ENCODE results near the gene TRMT5. TPM values are rescaled to one million over a fixed set of nuclear protein-coding genes. Genes with fewer than 3 reads are reported as not detected.

TRMT5 gene
- total and polyA plus RNA-seq, 10 of the 15 experiments (the other 5 are each of a cell fraction or from before 2014, with no cell fraction given), result 6.6 to 13.1 (median 9.4) TPM

DNA sequence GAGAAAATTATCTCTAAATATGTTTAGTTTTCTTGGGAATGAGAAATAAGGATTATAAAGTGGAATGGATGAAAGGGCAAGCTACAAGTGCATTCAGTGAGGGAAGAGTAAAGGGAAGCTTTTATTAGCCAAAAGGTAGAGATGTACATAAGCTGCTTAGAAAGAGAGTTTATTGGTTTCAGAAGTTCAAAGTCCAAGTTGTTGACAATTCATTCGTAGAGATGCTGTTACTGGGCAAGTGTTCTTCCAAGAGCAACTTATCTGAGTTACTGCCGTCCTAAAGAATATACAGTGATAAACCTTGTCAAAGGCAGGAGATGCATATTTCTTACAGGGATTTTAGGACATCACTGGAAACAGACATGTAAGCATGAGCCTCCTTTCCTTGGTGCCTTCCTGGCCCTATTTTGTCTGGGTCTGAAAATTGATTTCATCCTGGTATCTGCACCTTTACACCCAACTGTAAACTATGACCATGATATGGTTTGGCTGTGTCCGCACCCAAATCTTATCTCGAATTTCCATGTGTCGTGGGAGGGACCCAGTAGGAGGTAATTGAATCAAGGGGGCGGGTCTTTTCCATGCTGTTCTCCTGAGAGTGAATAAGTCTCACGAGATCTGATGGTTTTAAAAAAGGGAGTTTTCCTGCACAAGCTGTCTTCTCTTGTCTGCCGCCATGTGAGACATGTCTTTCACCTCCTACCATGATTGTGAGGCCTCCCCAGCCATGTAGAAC lies 46.8 kb downstream of the TRMT5 start (continued):
- TF ChIP-seq MEF2B (IDR thresholded peaks at IDR 0.05; ENCODE audit: partially characterized antibody, poor library complexity, severe bottlenecking) (no peak), ZBTB11 (CRISPR knock-in tag; IDR thresholded peaks at IDR 0.05) (no peak), ZNF217 (IDR thresholded peaks at IDR 0.05) (no peak), TBL1XR1 (IDR thresholded peaks at IDR 0.05; ENCODE audit: low read depth, low read length) (no peak), IKZF1 (conservative IDR thresholded peaks at IDR 0.05) (no peak), NRF1 (conservative IDR thresholded peaks at IDR 0.05; ENCODE audit: low read depth, low read length) (no peak)

- ChIA-PET CTCF (no interaction called here), POLR2A (no interaction called here), RAD21 (ENCODE audit: unreplicated experiment) (no interaction called here), SMC1A (ENCODE audit: uncharacterized antibody, unreplicated experiment) (interaction anchor here (0.7 to 1.6 kb wide), 2 partner anchors 13 to 28 kb away, joined by 3 to 4 read pairs; no protein-coding TSS in a partner anchor)
- no peak overlapping the region for H2AFZ ChIP-seq (ENCODE audit: control insufficient read depth, low read depth, low read length)
- intact Hi-C loops (cut with micrococcal nuclease; ENCODE audit: unreplicated experiment), result no loop called here
- no peak overlapping the region for H3K27ac ChIP-seq (ENCODE audit: control insufficient read depth, insufficient read depth)
- H3K4me2 ChIP-seq (ENCODE audit: control insufficient read depth, insufficient read depth), result no peak overlapping the region
- no peaks in the 10 kb centered on the region for H3K9me3 ChIP-seq (replicated peaks; ENCODE audit: control insufficient read depth, insufficient read depth, low read length)
- WGBS (ENCODE audit: insufficient coverage, insufficient replicate concordance, low lambda C conversion rate, missing lambda C conversion rate), result 100% methylated on average over 1 of the region's 1 CpG
- H3K4me1 ChIP-seq (ENCODE audit: control insufficient read depth, insufficient read depth, low read length), result 0 out of 2 replicates have a peak, but pooled peaks cover under 1% of the 10 kb centered on the region
- no peaks in the 10 kb centered on the region for H4K20me1 ChIP-seq (ENCODE audit: control insufficient read depth, insufficient read depth)
- H3K36me3 ChIP-seq (ENCODE audit: control insufficient read depth in 2 of 2, insufficient read depth in 2 of 2, low read length in 1 of 2), result no peaks in the 10 kb centered on the region
- in situ Hi-C loops (cut with MboI), result no loop called here
- H3K9ac ChIP-seq (ENCODE audit: control insufficient read depth, insufficient read depth, low read length), result no peak overlapping the region
- DNase-seq (ENCODE audit: low read depth, low spot score), result no peak
- no peak for FAIRE-seq
- ATAC-seq, result no peak
- no peak overlapping the region for H3K4me3 ChIP-seq
- BruUV-seq (replicated peaks), result no TSS peak
- H3K79me2 ChIP-seq (ENCODE audit: control insufficient read depth, insufficient read depth, low read length), result no peaks in the 10 kb centered on the region
- H3K27me3 ChIP-seq (replicated peaks in 1 of 2; ENCODE audit: control insufficient read depth in 2 of 2, insufficient read depth in 2 of 2, low read length in 1 of 2), result no peaks in the 10 kb centered on the region
- TF ChIP-seq KDM1A (IDR thresholded peaks at IDR 0.05; ENCODE audit: borderline replicate concordance) (no peak), CBFB (IDR thresholded peaks at IDR 0.05; ENCODE audit: low read depth) (no peak), FOXK2 (IDR thresholded peaks at IDR 0.05) (no peak), ATF3 (IDR thresholded peaks at IDR 0.05; ENCODE audit: borderline replicate concordance, extremely low read depth, low read depth, low read length) (no peak), PAX5 (IDR thresholded peaks at IDR 0.05; ENCODE audit: borderline replicate concordance, low read depth, low read length) (no peak), RBBP5 (conservative IDR thresholded peaks at IDR 0.05) (no peak), MEF2A (IDR thresholded peaks at IDR 0.05; ENCODE audit: insufficient read depth, low read depth, low read length) (no peak), TCF12 (IDR thresholded peaks at IDR 0.05; ENCODE audit: low read depth, low read length) (no peak), EZH2 (IDR thresholded peaks at IDR 0.05; ENCODE audit: borderline replicate concordance, control insufficient read depth, low read depth, low read length) (no peak), IKZF1 (conservative IDR thresholded peaks at IDR 0.05) (no peak), MYC (IDR thresholded peaks at IDR 0.05; ENCODE audit: insufficient read depth, insufficient read length, insufficient replicate concordance, low read length, severe bottlenecking) (no peak), NR2C2 (IDR thresholded peaks at IDR 0.05; ENCODE audit: borderline replicate concordance, control insufficient read depth, insufficient read length, low read depth) (no peak)
- TF ChIP-seq, protein P1, sequence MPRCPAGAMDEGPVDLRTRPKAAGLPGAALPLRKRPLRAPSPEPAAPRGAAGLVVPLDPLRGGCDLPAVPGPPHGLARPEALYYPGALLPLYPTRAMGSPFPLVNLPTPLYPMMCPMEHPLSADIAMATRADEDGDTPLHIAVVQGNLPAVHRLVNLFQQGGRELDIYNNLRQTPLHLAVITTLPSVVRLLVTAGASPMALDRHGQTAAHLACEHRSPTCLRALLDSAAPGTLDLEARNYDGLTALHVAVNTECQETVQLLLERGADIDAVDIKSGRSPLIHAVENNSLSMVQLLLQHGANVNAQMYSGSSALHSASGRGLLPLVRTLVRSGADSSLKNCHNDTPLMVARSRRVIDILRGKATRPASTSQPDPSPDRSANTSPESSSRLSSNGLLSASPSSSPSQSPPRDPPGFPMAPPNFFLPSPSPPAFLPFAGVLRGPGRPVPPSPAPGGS (IDR thresholded peaks at IDR 0.05; ENCODE audit: borderline replicate concordance, insufficient read depth, low read depth, low read length, poor library complexity, severe bottlenecking), result no peak
Observed at GRCh38 chr14:60931218-60931617, 49.7 kb downstream of the TRMT5 start.

Measured in GM12878 (cell line).